Measurements from ENCODE around the gene LAGE3. TPM values are rescaled to one million over a fixed set of nuclear protein-coding genes. Genes with fewer than 3 reads are reported as not detected.

Gene LAGE3
- polyA plus RNA-seq, 4 donors: 11.4 to 19.4 (median 13.4) TPM

- no peak for DNase-seq (ENCODE audit: low read depth in 4 of 4, low spot score in 2 of 4)
These were observed 40.8 kb downstream of the LAGE3 start for GRCh38 chrX:154437971-154438893.

- DNase-seq (ENCODE audit: low read depth in 4 of 4, low spot score in 2 of 4): no peak
These were observed 41.9 kb downstream of the LAGE3 start, which contains the start of gene GDI1 for GRCh38 chrX:154436983-154437752. TSS of gene GDI1 (plus strand) at chrX:154437154. CDS start at chrX:154437255, 101 bp downstream.

- DNase-seq (ENCODE audit: low read depth in 4 of 4, low spot score in 2 of 4): no peak
These were observed 42.6 kb downstream of the LAGE3 start for GRCh38 chrX:154436374-154436982.

GRCh38 chrX:154435171-154435733 lies 43.8 kb downstream of the LAGE3 start:
- DNase-seq (ENCODE audit: low read depth in 4 of 4, low spot score in 2 of 4): no peak

- DNase-seq (ENCODE audit: low read depth in 4 of 4, low spot score in 2 of 4): no peak
These were observed 44.5 kb downstream of the LAGE3 start for GRCh38 chrX:154434394-154435168.

- DNase-seq (ENCODE audit: low read depth in 4 of 4, low spot score in 2 of 4): no peak
These were observed 45.5 kb downstream of the LAGE3 start for GRCh38 chrX:154433605-154434004.

GRCh38 chrX:154432210-154432609 lies 46.9 kb downstream of the LAGE3 start:
- no peak for DNase-seq (ENCODE audit: low read depth in 4 of 4, low spot score in 2 of 4)

- DNase-seq (ENCODE audit: low read depth in 4 of 4, low spot score in 2 of 4): no peak
These were observed 47.7 kb downstream of the LAGE3 start for GRCh38 chrX:154431341-154431740.

GRCh38 chrX:154430916-154431315 lies 48.2 kb downstream of the LAGE3 start:
- no peak for DNase-seq (ENCODE audit: low read depth in 4 of 4, low spot score in 2 of 4)

GRCh38 chrX:154430479-154430878 lies 48.6 kb downstream of the LAGE3 start:
- no peak for DNase-seq (ENCODE audit: low read depth in 4 of 4, low spot score in 2 of 4)

GRCh38 chrX:154429711-154430110 lies 49.4 kb downstream of the LAGE3 start:
- no peak for DNase-seq (ENCODE audit: low read depth in 4 of 4, low spot score in 2 of 4)

GRCh38 chrX:154428176-154429171 lies 50.6 kb downstream of the LAGE3 start, which contains the start of gene ATP6AP1:
TSS of gene ATP6AP1 (plus strand) at chrX:154428677. CDS start at chrX:154428693, 16 bp downstream.
- peak in 2 of 4 donors; percentile 73 to 81 for DNase-seq (ENCODE audit: low read depth in 4 of 4, low spot score in 2 of 4)

Other genes starting within 250 kb of the LAGE3 start
- not detected for gene OPN1MW3, start 221.7 kb downstream of the LAGE3 start, polyA plus RNA-seq (ENCODE audit: insufficient read length in 4 of 4)
- not detected for gene TEX28, start 184.2 kb downstream of the LAGE3 start, polyA plus RNA-seq (ENCODE audit: insufficient read length in 4 of 4)
- under 1 TPM; 0.33 to 0.61 (median 0.53) TPM for gene TKTL1, start 183.5 kb downstream of the LAGE3 start, polyA plus RNA-seq (ENCODE audit: insufficient read length in 4 of 4)
- 100 to 1,000 TPM; 414 to 641 (median 539) TPM for gene FLNA, start 104.6 kb downstream of the LAGE3 start, polyA plus RNA-seq (ENCODE audit: insufficient read length in 4 of 4)
- gene EMD, start 100.0 kb downstream of the LAGE3 start, polyA plus RNA-seq (ENCODE audit: insufficient read length in 4 of 4): 10 to 100 TPM; 63.4 to 76.3 (median 74.9) TPM
- 1,000 to 10,000 TPM; 3,011 to 4,069 (median 3,093) TPM for gene RPL10, start 80.9 kb downstream of the LAGE3 start, polyA plus RNA-seq (ENCODE audit: insufficient read length in 4 of 4)
- gene DNASE1L1, start 70.0 kb downstream of the LAGE3 start, polyA plus RNA-seq (ENCODE audit: insufficient read length in 4 of 4): 10 to 100 TPM; 13.2 to 14.8 (median 14.7) TPM
- 10 to 100 TPM; 26.4 to 51.2 (median 36.5) TPM for gene TAFAZZIN, start 67.7 kb downstream of the LAGE3 start, polyA plus RNA-seq (ENCODE audit: insufficient read length in 4 of 4)
- gene ATP6AP1, start 50.6 kb downstream of the LAGE3 start, polyA plus RNA-seq (ENCODE audit: insufficient read length in 4 of 4): 100 to 1,000 TPM; 142 to 176 (median 157) TPM
- gene GDI1, start 42.1 kb downstream of the LAGE3 start, polyA plus RNA-seq (ENCODE audit: insufficient read length in 4 of 4): 100 to 1,000 TPM; 104 to 156 (median 137) TPM
- 10 to 100 TPM; 51.8 to 58.8 (median 57.3) TPM for gene FAM50A, start 35.1 kb downstream of the LAGE3 start, polyA plus RNA-seq (ENCODE audit: insufficient read length in 4 of 4)
- gene PLXNA3, start 21.0 kb downstream of the LAGE3 start, polyA plus RNA-seq (ENCODE audit: insufficient read length in 4 of 4): 10 to 100 TPM; 34.7 to 66.9 (median 53.3) TPM
- 10 to 100 TPM; 26.2 to 39.6 (median 30.1) TPM for gene UBL4A, start 7.3 kb upstream of the LAGE3 start, polyA plus RNA-seq (ENCODE audit: insufficient read length in 4 of 4)
- 10 to 100 TPM; 18.3 to 25.0 (median 20.7) TPM for gene SLC10A3, start 11.3 kb upstream of the LAGE3 start, polyA plus RNA-seq (ENCODE audit: insufficient read length in 4 of 4)
- 10 to 100 TPM; 34.1 to 47.8 (median 40.2) TPM for gene FAM3A, start 37.0 kb upstream of the LAGE3 start, polyA plus RNA-seq (ENCODE audit: insufficient read length in 4 of 4)
- gene G6PD, start 67.6 kb upstream of the LAGE3 start, polyA plus RNA-seq (ENCODE audit: insufficient read length in 4 of 4): 10 to 100 TPM; 32.4 to 47.8 (median 41.6) TPM
- 10 to 100 TPM; 13.9 to 24.2 (median 19.2) TPM for gene IKBKG, start 68.3 kb upstream of the LAGE3 start, polyA plus RNA-seq (ENCODE audit: insufficient read length in 4 of 4)
- not detected for gene CTAG1A, start 105.9 kb upstream of the LAGE3 start, polyA plus RNA-seq (ENCODE audit: insufficient read length in 4 of 4)
- gene CTAG1B, start 140.0 kb upstream of the LAGE3 start, polyA plus RNA-seq (ENCODE audit: insufficient read length in 4 of 4): not detected
- gene CTAG2, start 174.3 kb upstream of the LAGE3 start, polyA plus RNA-seq (ENCODE audit: insufficient read length in 4 of 4): not detected

All from left renal cortex interstitium (tissue), 4 donors.